Loucy (cell line): Measurements from ENCODE around the gene DTNA.

ENCODE experiments used
- H2AFZ ChIP-seq: fragments of 200-600 bp; sonication (generic); 2 replicates; pipeline ENCODE4 v1.6.0; 2016; ENCODE audit warnings: antibody characterized with exemption, mild to moderate bottlenecking, low read length, moderate library complexity
- H3F3A ChIP-seq: fragments of 200-600 bp; 2 replicates; pipeline ENCODE4 v1.6.0; 2016; ENCODE audit warnings: antibody characterized with exemption, low read depth, mild to moderate bottlenecking
- H3K27me3 ChIP-seq: fragments of 200-600 bp; sonication (generic); 2 replicates; pipeline ENCODE4 v1.6.1; 2014; ENCODE audit warnings: low read length, mild to moderate bottlenecking; ENCODE audit not compliant: insufficient read depth, poor library complexity, severe bottlenecking
- H3K36me3 ChIP-seq: fragments of 200-600 bp; sonication (generic); 2 replicates; pipeline ENCODE4 v1.6.1; 2016; ENCODE audit warnings: low read length; ENCODE audit not compliant: insufficient read depth
- H3K4me1 ChIP-seq: fragments of 200-600 bp; sonication (generic); 2 replicates; pipeline ENCODE4 v1.5.1; 2014; ENCODE audit warnings: low read length, mild to moderate bottlenecking; ENCODE audit not compliant: insufficient read depth, poor library complexity, severe bottlenecking
- H3K4me2 ChIP-seq: fragments of 200-600 bp; sonication (generic); 2 replicates; pipeline ENCODE4 v1.6.0; 2014; ENCODE audit warnings: antibody characterized with exemption, low read length, low read depth, mild to moderate bottlenecking; ENCODE audit not compliant: poor library complexity, severe bottlenecking
- H3K4me3 ChIP-seq: fragments of 200-600 bp; sonication (generic); 2 replicates; pipeline ENCODE4 v1.5.1; 2014; ENCODE audit warnings: low read length, mild to moderate bottlenecking, mixed read lengths; ENCODE audit not compliant: poor library complexity, severe bottlenecking
- H3K79me2 ChIP-seq: fragments of 200-600 bp; sonication (generic); 2 replicates; pipeline ENCODE4 v1.6.1; 2014; ENCODE audit warnings: low read length; ENCODE audit not compliant: insufficient read depth
- H3K9ac ChIP-seq: fragments of 200-600 bp; sonication (generic); 2 replicates; pipeline ENCODE4 v1.6.0; 2014; ENCODE audit warnings: mild to moderate bottlenecking, low read depth, low read length, moderate library complexity; ENCODE audit not compliant: poor library complexity, severe bottlenecking
- H3K9me2 ChIP-seq: fragments of 200-600 bp; sonication (generic); replicated peaks from 2 replicates; pipeline ENCODE4 v1.6.1; 2016; ENCODE audit warnings: low read depth, low read length, mixed read lengths
- H3K9me3 ChIP-seq: fragments of 200-600 bp; sonication (generic); 2 replicates; pipeline ENCODE4 v1.6.1; 2014; ENCODE audit warnings: mild to moderate bottlenecking, antibody characterized with exemption, low read length, low read depth; ENCODE audit not compliant: insufficient read depth
- H4K20me1 ChIP-seq: fragments of 200-600 bp; sonication (generic); 2 replicates; pipeline ENCODE4 v1.6.0; 2014; ENCODE audit warnings: antibody characterized with exemption, low read length, mild to moderate bottlenecking; ENCODE audit not compliant: insufficient read depth, poor library complexity, severe bottlenecking
- CTCF ChIP-seq: fragments of 200-600 bp; sonication (generic); conservative IDR thresholded peaks from 2 replicates; pipeline ENCODE4 v1.5.1; 2014; ENCODE audit warnings: mild to moderate bottlenecking, antibody characterized with exemption, low read length
- EZH2phosphoT487 ChIP-seq: fragments of 200-600 bp; IDR thresholded peaks from 2 replicates; pipeline ENCODE4 v1.6.1; 2018; ENCODE audit warnings: antibody characterized with exemption, mild to moderate bottlenecking, moderate library complexity, borderline replicate concordance

DTNA gene

DNA sequence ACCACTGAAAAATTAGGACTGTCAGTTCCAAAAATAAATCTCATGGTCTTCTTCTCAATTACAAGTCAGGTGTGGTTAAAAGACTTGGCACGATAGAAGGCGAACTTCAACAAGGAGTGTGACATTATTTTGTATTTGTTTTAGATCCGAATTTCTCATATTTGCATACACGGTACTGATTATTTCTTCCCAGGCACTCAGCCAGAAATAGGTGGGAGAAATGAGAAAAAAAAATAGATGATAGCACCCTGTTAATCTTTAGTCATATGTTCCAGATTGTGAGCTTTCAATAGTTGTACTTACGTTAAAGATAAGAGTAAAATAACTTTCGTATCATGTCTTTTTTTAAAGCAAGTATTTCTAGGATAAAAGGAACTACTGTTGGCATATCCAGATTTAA is 106.1 kb downstream of the DTNA start:
- no peaks in the 10 kb centered on the region for H3F3A ChIP-seq
- H4K20me1 ChIP-seq = no peaks in the 10 kb centered on the region
- H3K4me1 ChIP-seq = no peaks in the 10 kb centered on the region
- H3K36me3 ChIP-seq = no peaks in the 10 kb centered on the region
- H3K27me3 ChIP-seq = no peaks in the 10 kb centered on the region
- H3K9me3 ChIP-seq = no peaks in the 10 kb centered on the region
- TF ChIP-seq CTCF (no peak), EZH2phosphoT487 (no peak)
- H3K79me2 ChIP-seq = no peaks in the 10 kb centered on the region
- no peak overlapping the region for H3K9ac ChIP-seq
- no peak overlapping the region for H3K4me2 ChIP-seq
- no peaks in the 10 kb centered on the region for H3K9me2 ChIP-seq
- H3K4me3 ChIP-seq = no peak overlapping the region
- no peak overlapping the region for H2AFZ ChIP-seq

GRCh38 chr18:34817636-34818035 is 107.5 kb downstream of the DTNA start:
- no peaks in the 10 kb centered on the region for H3K4me1 ChIP-seq
- no peak overlapping the region for H3K4me2 ChIP-seq
- H3K4me3 ChIP-seq = no peak overlapping the region
- no peaks in the 10 kb centered on the region for H3F3A ChIP-seq
- H3K36me3 ChIP-seq = no peaks in the 10 kb centered on the region
- H3K27me3 ChIP-seq = no peaks in the 10 kb centered on the region
- no peaks in the 10 kb centered on the region for H3K79me2 ChIP-seq
- H3K9me2 ChIP-seq = no peaks in the 10 kb centered on the region
- no peak for TF ChIP-seq EZH2phosphoT487
- TF ChIP-seq CTCF = no peak
- H3K9ac ChIP-seq = no peak overlapping the region
- no peaks in the 10 kb centered on the region for H4K20me1 ChIP-seq
- H2AFZ ChIP-seq = 0 out of 2 replicates have a peak overlapping the region, but pooled peaks have one; percentile 21
- no peaks in the 10 kb centered on the region for H3K9me3 ChIP-seq

GRCh38 chr18:34818064-34818463 is 108.0 kb downstream of the DTNA start:
- Histone ChIP-seq H3K27me3 (no peaks in the 10 kb centered on the region), H3K9me2 (no peaks in the 10 kb centered on the region), H4K20me1 (no peaks in the 10 kb centered on the region), H2AFZ (0 out of 2 replicates have a peak overlapping the region, but pooled peaks have one; percentile 21), H3K4me2 (no peak overlapping the region), H3K9ac (no peak overlapping the region), H3K9me3 (no peaks in the 10 kb centered on the region), H3K4me1 (no peaks in the 10 kb centered on the region), H3F3A (no peaks in the 10 kb centered on the region), H3K4me3 (no peak overlapping the region), H3K36me3 (no peaks in the 10 kb centered on the region), H3K79me2 (no peaks in the 10 kb centered on the region)
- TF ChIP-seq CTCF = no peak
- no peak for TF ChIP-seq EZH2phosphoT487
